ENCODE results near the gene CAMSAP2. TPM values are rescaled to one million over a fixed set of nuclear protein-coding genes. Genes with fewer than 3 reads are reported as not detected.

CAMSAP2 gene
- polyA plus RNA-seq, 4 donors: 34.7 to 42.8 (median 40.6) TPM

Other genes starting within 250 kb of the CAMSAP2 start
- 1 to 10 TPM; 6.0 to 8.6 (median 6.6) TPM for gene KIF14, start 118.1 kb upstream of the CAMSAP2 start, polyA plus RNA-seq (ENCODE audit: insufficient read length in 4 of 4)
- 10 to 100 TPM; 21.4 to 37.0 (median 29.2) TPM for gene DDX59, start 69.0 kb upstream of the CAMSAP2 start, polyA plus RNA-seq (ENCODE audit: insufficient read length in 4 of 4)
- gene GPR25, start 134.1 kb downstream of the CAMSAP2 start, polyA plus RNA-seq (ENCODE audit: insufficient read length in 4 of 4): not detected
- 10 to 100 TPM; 31.7 to 43.1 (median 37.2) TPM for gene INAVA, start 156.0 kb downstream of the CAMSAP2 start, polyA plus RNA-seq (ENCODE audit: insufficient read length in 4 of 4)

Data from left renal cortex interstitium (tissue), 4 donors.